Measurements from ENCODE around the gene LCORL.

Gene LCORL

DNA sequence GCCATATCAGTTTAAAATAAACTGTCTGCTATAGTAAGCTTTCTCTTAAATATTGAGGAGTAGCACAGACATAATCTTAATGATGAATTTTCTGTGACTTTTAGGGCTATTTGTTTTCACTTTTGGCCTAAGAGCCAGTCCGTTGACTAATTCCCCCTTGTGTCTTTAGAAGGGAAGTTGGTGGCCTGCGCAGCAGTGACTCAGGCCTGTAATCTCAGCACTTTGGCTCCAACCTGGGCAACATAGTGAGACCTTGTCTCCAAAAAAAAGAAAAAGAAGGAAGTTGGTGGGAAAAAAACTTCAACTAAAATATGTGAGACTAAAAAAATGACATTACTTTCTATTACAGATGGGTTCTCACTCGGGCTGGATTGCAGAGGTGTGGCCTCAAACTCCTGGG lies 207.4 kb downstream of the LCORL start:
- DNase-seq (ENCODE audit: low read depth) = peak; percentile 66
- H3K4me3 ChIP-seq (ENCODE audit: low read depth, low read length) = no peak overlapping the region
- no peak for TF ChIP-seq CTCF (conservative IDR thresholded peaks at IDR 0.05; ENCODE audit: low read depth, low read length)

- H3K4me3 ChIP-seq (ENCODE audit: low read depth, low read length) = no peak overlapping the region
- peak; percentile 32 for DNase-seq (ENCODE audit: low read depth)
- no peak for TF ChIP-seq CTCF (conservative IDR thresholded peaks at IDR 0.05; ENCODE audit: low read depth, low read length)
Observed at GRCh38 chr4:17812801-17813200, 208.8 kb downstream of the LCORL start.

DNA sequence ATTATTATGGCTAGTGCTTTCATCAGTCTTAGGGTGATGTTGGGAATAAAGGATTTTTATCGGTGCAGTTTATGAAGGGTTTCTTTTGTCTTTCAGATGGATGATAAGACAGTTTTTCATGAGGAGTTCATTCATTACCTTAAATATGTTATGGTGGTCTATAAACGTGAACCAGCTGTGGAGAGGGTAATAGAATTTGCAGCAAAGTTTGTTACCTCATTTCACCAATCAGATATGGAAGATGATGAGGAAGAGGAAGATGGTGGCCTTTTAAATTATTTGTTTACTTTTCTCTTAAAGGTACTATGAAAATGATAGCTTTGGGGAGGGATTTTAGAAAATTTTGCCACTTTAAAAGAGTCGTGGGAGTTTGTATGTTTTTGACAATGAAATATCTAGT lies 209.4 kb downstream of the LCORL start:
- DNase-seq (ENCODE audit: low read depth) = no peak
- no peak for TF ChIP-seq CTCF (conservative IDR thresholded peaks at IDR 0.05; ENCODE audit: low read depth, low read length)
- H3K4me3 ChIP-seq (ENCODE audit: low read depth, low read length) = peak overlapping the region; percentile 84

- peak overlapping the region; percentile 84 for H3K4me3 ChIP-seq (ENCODE audit: low read depth, low read length)
- DNase-seq (ENCODE audit: low read depth) = no peak
- TF ChIP-seq CTCF (conservative IDR thresholded peaks at IDR 0.05; ENCODE audit: low read depth, low read length) = no peak
Observed at GRCh38 chr4:17811078-17811603, 210.4 kb downstream of the LCORL start.

- no peak for TF ChIP-seq CTCF (conservative IDR thresholded peaks at IDR 0.05; ENCODE audit: low read depth, low read length)
- peak within 1 kb of the TSS; percentile 84 for H3K4me3 ChIP-seq (ENCODE audit: low read depth, low read length)
- peak; percentile 100 for DNase-seq (ENCODE audit: low read depth)
Observed at GRCh38 chr4:17810260-17811077, 211.1 kb downstream of the LCORL start, which contains the start of the genes DCAF16 and NCAPG. Gene DCAF16, minus strand, starts transcription at chr4:17810757. Its CDS starts 6,616 bp downstream, at chr4:17804141. Gene NCAPG, plus strand, starts transcription at chr4:17810979. Its CDS starts 99 bp downstream, at chr4:17811078.

DNA sequence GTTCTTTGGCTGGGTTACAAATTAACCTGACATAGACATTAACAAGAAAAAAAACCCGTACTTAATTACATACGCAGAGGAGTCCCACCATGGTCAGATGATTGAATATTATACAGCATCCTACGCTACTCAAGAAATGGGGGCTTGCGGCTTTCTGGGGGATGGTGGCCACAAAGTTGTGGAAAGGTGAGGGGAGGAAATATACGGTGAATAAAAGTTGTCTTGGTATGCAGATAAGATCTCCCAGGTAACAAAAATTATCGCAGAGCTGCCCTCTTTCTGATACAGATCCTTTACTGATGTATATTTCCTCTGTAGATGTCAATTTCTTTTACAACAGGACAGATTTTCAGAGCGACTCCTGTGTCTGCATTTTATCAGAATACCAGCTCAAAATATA lies 211.9 kb downstream of the LCORL start:
- TF ChIP-seq CTCF (conservative IDR thresholded peaks at IDR 0.05; ENCODE audit: low read depth, low read length) = no peak
- peak overlapping the region; percentile 76 for H3K4me3 ChIP-seq (ENCODE audit: low read depth, low read length)
- no peak for DNase-seq (ENCODE audit: low read depth)
